Measurements from ENCODE around the gene KIAA1549. TPM values are rescaled to one million over a fixed set of nuclear protein-coding genes. Genes with fewer than 3 reads are reported as not detected.

KIAA1549 gene
- total and polyA plus RNA-seq, 2 of the 4 experiments (the other 2 are of a cell fraction), result 1.3 to 3.3 TPM

DNA sequence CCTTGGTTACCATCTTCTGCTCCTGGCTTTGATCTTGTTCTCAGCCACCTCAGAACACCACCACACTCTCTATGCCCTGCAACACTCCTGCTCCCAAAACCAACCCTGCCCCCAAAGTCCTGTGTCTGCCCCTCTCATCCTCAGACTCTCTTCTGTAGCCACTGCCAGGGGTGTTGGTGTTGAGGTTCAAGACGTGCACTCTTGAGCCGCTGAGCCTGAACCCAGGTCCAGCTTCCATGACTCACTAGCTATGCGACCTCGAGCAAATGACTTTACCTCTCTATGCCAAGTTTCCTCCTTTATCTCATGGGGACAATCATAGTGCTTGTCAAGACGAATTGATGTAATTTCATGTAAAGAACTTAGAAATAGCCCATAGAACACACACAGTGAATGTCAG lies 182.4 kb downstream of the KIAA1549 start:
- TF ChIP-seq RFX5 (IDR thresholded peaks at IDR 0.05; ENCODE audit: low read depth, low read length) (no peak), RCOR1 (IDR thresholded peaks at IDR 0.05; ENCODE audit: insufficient replicate concordance, low read length) (no peak), RAD21 (IDR thresholded peaks at IDR 0.05; ENCODE audit: low read length) (no peak), FOS (IDR thresholded peaks at IDR 0.05; ENCODE audit: low read depth, low read length) (no peak), SMC3 (IDR thresholded peaks at IDR 0.05; ENCODE audit: low read depth, low read length) (no peak), MXI1 (IDR thresholded peaks at IDR 0.05; ENCODE audit: borderline replicate concordance, low read depth, low read length) (no peak), CHD1 (IDR thresholded peaks at IDR 0.05; ENCODE audit: low read depth, low read length) (no peak), NFE2L2 (IDR thresholded peaks at IDR 0.05; ENCODE audit: low read depth, low read length) (no peak), MAZ (IDR thresholded peaks at IDR 0.05; ENCODE audit: borderline replicate concordance, low read depth, low read length) (no peak)
- TF ChIP-seq, protein P1, sequence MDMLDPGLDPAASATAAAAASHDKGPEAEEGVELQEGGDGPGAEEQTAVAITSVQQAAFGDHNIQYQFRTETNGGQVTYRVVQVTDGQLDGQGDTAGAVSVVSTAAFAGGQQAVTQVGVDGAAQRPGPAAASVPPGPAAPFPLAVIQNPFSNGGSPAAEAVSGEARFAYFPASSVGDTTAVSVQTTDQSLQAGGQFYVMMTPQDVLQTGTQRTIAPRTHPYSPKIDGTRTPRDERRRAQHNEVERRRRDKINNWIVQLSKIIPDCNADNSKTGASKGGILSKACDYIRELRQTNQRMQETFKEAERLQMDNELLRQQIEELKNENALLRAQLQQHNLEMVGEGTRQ (IDR thresholded peaks at IDR 0.05; ENCODE audit: low read depth, low read length), result no peak
- Histone ChIP-seq H3K27me3 (ENCODE audit: control insufficient read depth, insufficient read depth, low read length) (no peaks in the 10 kb centered on the region), H2BK5ac (ENCODE audit: low read depth, low read length, poor library complexity, severe bottlenecking) (no peak overlapping the region), H3K9me3 (ENCODE audit: control insufficient read depth, insufficient read depth, low read length) (no peaks in the 10 kb centered on the region), H3K18ac (ENCODE audit: low read depth, low read length) (no peak overlapping the region), H2BK20ac (ENCODE audit: low read depth, low read length) (no peak overlapping the region), H2BK15ac (ENCODE audit: low read depth, low read length) (no peak overlapping the region), H2BK120ac (ENCODE audit: low read depth, low read length) (no peak overlapping the region), H3K9ac (ENCODE audit: low read depth, low read length) (no peak overlapping the region), H3K36me3 (ENCODE audit: control insufficient read depth, insufficient read depth, low read length) (no peaks in the 10 kb centered on the region), H3K56ac (ENCODE audit: extremely low read depth, insufficient read depth, low read length) (no peak overlapping the region), H4K8ac (ENCODE audit: low read depth in 2 of 2, low read length in 2 of 2) (no peak overlapping the region), H4K20me1 (ENCODE audit: insufficient read depth, low read length) (no peaks in the 10 kb centered on the region), H3K4ac (ENCODE audit: low read depth, low read length) (no peak overlapping the region), H2AFZ (replicated peaks; ENCODE audit: low read length, poor library complexity) (no peak overlapping the region), H4K5ac (ENCODE audit: low read depth, low read length) (no peak overlapping the region), H3K23ac (ENCODE audit: low read depth, low read length) (no peak overlapping the region), H3K4me3 (ENCODE audit: insufficient read depth, low read depth, low read length) (no peak overlapping the region), H2AK5ac (ENCODE audit: low read depth, low read length) (no peak overlapping the region), H3K27ac (ENCODE audit: insufficient read depth, low read length) (no peak overlapping the region), H3K14ac (replicated peaks; ENCODE audit: low read depth, low read length) (no peak overlapping the region), H3K9me1 (ENCODE audit: insufficient read depth, low read length) (no peaks in the 10 kb centered on the region; the same call in 1 of the 2 replicates), H3K79me1 (ENCODE audit: low read depth in 1 of 2, low read length in 2 of 2) (no peaks in the 10 kb centered on the region), H4K91ac (ENCODE audit: insufficient read depth, low read depth, low read length) (no peak overlapping the region), H2AK9ac (replicated peaks; ENCODE audit: low read depth, low read length, poor library complexity) (no peak overlapping the region), H3K4me2 (ENCODE audit: low read depth, low read length) (no peak overlapping the region), H3K4me1 (ENCODE audit: control insufficient read depth, insufficient read depth, low read length) (no peaks in the 10 kb centered on the region)
- ATAC-seq (ENCODE audit: low read depth) (no peak), DNase-seq (no peak)
- intact Hi-C loops (cut with micrococcal nuclease) (no loop called here), in situ Hi-C loops (cut with MboI; ENCODE audit: low sequenced_read_pairs) (no loop called here), dilution Hi-C loops (cut with HindIII; ENCODE audit: low sequenced_read_pairs, unreplicated experiment) (no loop called here)
- WGBS, 2 experiments (ENCODE audit: extremely low coverage in 2 of 2, insufficient read length in 1 of 2), result no CpG with 5 or more reads among the region's 5 CpGs
- ChIA-PET CTCF (no interaction called here), POLR2A (ENCODE audit: unreplicated experiment) (no interaction called here)
- no TSS peak for BruUV-seq (replicated peaks)
